ENCODE results near the gene DAPK2. TPM values are rescaled to one million over a fixed set of nuclear protein-coding genes. Genes with fewer than 3 reads are reported as not detected.

DAPK2 gene
- total and polyA plus RNA-seq, 2 experiments from 2014 or later: 5.8 to 7.5 TPM

DNA sequence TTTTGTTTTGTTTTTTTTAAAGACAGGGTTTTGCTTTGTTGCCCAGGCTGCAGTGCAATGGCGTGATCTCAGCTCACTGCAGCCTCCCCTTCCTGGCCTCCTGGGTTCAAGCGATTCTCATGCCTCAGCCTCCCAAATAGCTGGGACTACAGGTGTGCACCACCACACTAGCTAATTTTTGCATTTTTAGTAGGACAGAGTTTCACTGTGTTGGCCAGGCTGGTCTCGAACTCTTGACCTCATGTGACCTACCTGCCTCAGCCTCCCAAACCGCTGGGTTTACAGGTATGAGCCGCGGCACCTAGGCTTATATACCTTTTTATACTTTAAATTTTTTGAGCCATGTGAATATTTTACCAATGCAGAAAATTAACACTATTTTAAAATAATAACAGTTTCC is 155.7 kb downstream of the DAPK2 start:
- Histone ChIP-seq H3K36me3 (ENCODE audit: low read depth) (no peaks in the 10 kb centered on the region), H3K4me1 (ENCODE audit: insufficient read depth) (no peaks in the 10 kb centered on the region), H3K9ac (no peak overlapping the region), H3K9me2 (ENCODE audit: insufficient read depth) (no peaks in the 10 kb centered on the region), H3K4me2 (ENCODE audit: unreplicated experiment) (no peak overlapping the region), H3K79me2 (ENCODE audit: insufficient read depth) (no peaks in the 10 kb centered on the region), H3K4me3 (no peak overlapping the region), H3K27ac (no peak overlapping the region), H3K27me3 (replicated peaks; ENCODE audit: insufficient read depth) (no peaks in the 10 kb centered on the region), H2AFZ (no peak overlapping the region), H4K20me1 (ENCODE audit: insufficient read depth) (no peaks in the 10 kb centered on the region), H3K9me3 (ENCODE audit: low read depth) (no peaks in the 10 kb centered on the region), H3F3A (ENCODE audit: insufficient read depth) (no peaks in the 10 kb centered on the region)
- in situ Hi-C loops (cut with MboI): no loop called here
- no peak for DNase-seq
- 76 to 81% methylated on average over 6 of the region's 6 CpGs for WGBS, 2 experiments (ENCODE audit: low coverage in 1 of 2, low lambda C conversion rate in 2 of 2, missing lambda C conversion rate in 2 of 2)
- TF ChIP-seq EZH2phosphoT487 (IDR thresholded peaks at IDR 0.05; ENCODE audit: insufficient read depth, low read depth): no peak
- TF ChIP-seq EZH2 (IDR thresholded peaks at IDR 0.05; ENCODE audit: insufficient read depth, poor library complexity, severe bottlenecking): no peak

DNA sequence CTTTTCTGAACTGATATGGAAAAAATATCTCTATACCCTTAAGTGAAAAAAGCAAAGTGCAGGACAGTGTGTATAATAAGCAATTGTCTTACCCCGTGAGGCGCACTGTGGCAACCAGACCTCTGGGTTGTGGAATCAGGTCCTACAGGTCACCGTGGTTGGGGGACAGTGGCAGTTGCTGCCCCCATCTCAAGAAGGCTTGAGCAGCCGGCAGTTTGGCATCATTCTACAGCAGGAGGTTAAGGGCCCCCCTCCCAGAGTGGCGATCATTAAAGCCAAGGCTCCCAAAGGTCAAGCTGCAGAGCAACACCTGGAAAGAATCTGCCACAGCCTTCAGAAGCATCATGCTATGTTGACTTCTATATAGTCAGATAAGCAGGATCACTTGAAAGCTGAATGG is 156.5 kb downstream of the DAPK2 start:
- Histone ChIP-seq H3K27ac (no peak overlapping the region), H3K79me2 (ENCODE audit: insufficient read depth) (no peaks in the 10 kb centered on the region), H3K27me3 (replicated peaks; ENCODE audit: insufficient read depth) (no peaks in the 10 kb centered on the region), H3K9me3 (ENCODE audit: low read depth) (no peaks in the 10 kb centered on the region), H3K36me3 (ENCODE audit: low read depth) (no peaks in the 10 kb centered on the region), H2AFZ (no peak overlapping the region), H3K4me1 (ENCODE audit: insufficient read depth) (no peaks in the 10 kb centered on the region), H3K9me2 (ENCODE audit: insufficient read depth) (no peaks in the 10 kb centered on the region), H3K9ac (no peak overlapping the region), H3K4me2 (ENCODE audit: unreplicated experiment) (no peak overlapping the region), H4K20me1 (ENCODE audit: insufficient read depth) (no peaks in the 10 kb centered on the region), H3K4me3 (no peak overlapping the region), H3F3A (ENCODE audit: insufficient read depth) (no peaks in the 10 kb centered on the region)
- 84 to 94% methylated on average over 5 of the region's 5 CpGs for WGBS, 2 experiments (ENCODE audit: low coverage in 1 of 2, low lambda C conversion rate in 2 of 2, missing lambda C conversion rate in 2 of 2)
- in situ Hi-C loops (cut with MboI): no loop called here
- no peak for DNase-seq
- no peak for TF ChIP-seq EZH2 (IDR thresholded peaks at IDR 0.05; ENCODE audit: insufficient read depth, poor library complexity, severe bottlenecking)
- TF ChIP-seq EZH2phosphoT487 (IDR thresholded peaks at IDR 0.05; ENCODE audit: insufficient read depth, low read depth): no peak

DNA sequence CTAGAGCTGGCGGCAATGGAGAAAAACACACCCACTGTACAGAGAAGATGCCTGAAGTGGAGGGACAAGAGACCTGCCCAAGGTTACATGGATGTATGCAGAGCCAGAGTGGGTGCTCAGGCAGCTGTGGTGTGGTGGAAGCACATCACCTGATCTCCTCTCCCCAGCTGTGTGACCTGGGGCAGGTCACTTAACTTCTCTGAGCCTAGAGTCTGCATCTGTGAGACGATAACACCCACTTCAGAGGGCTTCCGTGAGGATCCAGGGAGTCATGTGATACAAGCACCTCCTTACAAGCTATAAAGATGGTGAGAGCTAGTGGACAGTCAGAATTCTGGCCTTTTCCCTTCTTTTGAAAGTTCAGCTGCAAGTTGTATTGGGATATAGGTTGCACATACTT is 157.5 kb downstream of the DAPK2 start:
- in situ Hi-C loops (cut with MboI): no loop called here
- no peak for DNase-seq
- Histone ChIP-seq H3K4me2 (ENCODE audit: unreplicated experiment) (no peak overlapping the region), H3K79me2 (ENCODE audit: insufficient read depth) (no peaks in the 10 kb centered on the region), H4K20me1 (ENCODE audit: insufficient read depth) (no peaks in the 10 kb centered on the region), H3K9me3 (ENCODE audit: low read depth) (no peaks in the 10 kb centered on the region), H3K4me3 (no peak overlapping the region), H3K27me3 (replicated peaks; ENCODE audit: insufficient read depth) (no peaks in the 10 kb centered on the region), H2AFZ (no peak overlapping the region), H3F3A (ENCODE audit: insufficient read depth) (no peaks in the 10 kb centered on the region), H3K4me1 (ENCODE audit: insufficient read depth) (no peaks in the 10 kb centered on the region), H3K9me2 (ENCODE audit: insufficient read depth) (no peaks in the 10 kb centered on the region), H3K36me3 (ENCODE audit: low read depth) (no peaks in the 10 kb centered on the region), H3K9ac (no peak overlapping the region), H3K27ac (no peak overlapping the region)
- no peak for TF ChIP-seq EZH2phosphoT487 (IDR thresholded peaks at IDR 0.05; ENCODE audit: insufficient read depth, low read depth)
- TF ChIP-seq EZH2 (IDR thresholded peaks at IDR 0.05; ENCODE audit: insufficient read depth, poor library complexity, severe bottlenecking): no peak
- 76 to 82% methylated on average over 3 of the region's 3 CpGs for WGBS, 2 experiments (ENCODE audit: low coverage in 1 of 2, low lambda C conversion rate in 2 of 2, missing lambda C conversion rate in 2 of 2)

DNA sequence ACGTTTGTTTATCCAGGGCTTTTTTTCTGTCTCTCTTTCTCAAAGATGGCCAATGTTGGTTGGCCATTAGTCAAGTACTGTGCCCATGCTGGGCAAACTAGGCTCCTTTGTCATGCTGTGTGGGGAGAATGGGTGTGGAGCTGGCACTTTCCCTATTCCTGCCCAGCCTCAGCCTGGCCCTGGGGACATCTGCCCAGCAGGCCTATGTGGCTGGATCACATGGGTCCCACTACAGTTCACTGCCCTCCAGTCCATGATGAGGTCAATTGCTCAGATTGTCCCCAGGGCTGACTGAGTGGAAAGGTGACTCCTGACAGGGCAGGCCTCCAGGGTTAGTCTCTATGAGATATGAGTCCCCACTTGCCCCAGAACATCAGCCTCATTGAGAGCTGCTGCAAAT is 158.1 kb downstream of the DAPK2 start:
- Histone ChIP-seq H3K4me1 (ENCODE audit: insufficient read depth) (no peaks in the 10 kb centered on the region), H3K9ac (no peak overlapping the region), H3K9me2 (ENCODE audit: insufficient read depth) (no peaks in the 10 kb centered on the region), H3F3A (ENCODE audit: insufficient read depth) (no peaks in the 10 kb centered on the region), H3K36me3 (ENCODE audit: low read depth) (no peaks in the 10 kb centered on the region), H3K27me3 (replicated peaks; ENCODE audit: insufficient read depth) (no peaks in the 10 kb centered on the region), H4K20me1 (ENCODE audit: insufficient read depth) (no peaks in the 10 kb centered on the region), H2AFZ (no peak overlapping the region), H3K27ac (no peak overlapping the region), H3K4me3 (no peak overlapping the region), H3K9me3 (ENCODE audit: low read depth) (no peaks in the 10 kb centered on the region), H3K4me2 (ENCODE audit: unreplicated experiment) (no peak overlapping the region), H3K79me2 (ENCODE audit: insufficient read depth) (no peaks in the 10 kb centered on the region)
- TF ChIP-seq EZH2phosphoT487 (IDR thresholded peaks at IDR 0.05; ENCODE audit: insufficient read depth, low read depth) (no peak), EZH2 (IDR thresholded peaks at IDR 0.05; ENCODE audit: insufficient read depth, poor library complexity, severe bottlenecking) (no peak)
- 26 to 44% methylated on average over 1 of the region's 1 CpG for whole genome bisulfite sequencing, 2 experiments (ENCODE audit: low coverage in 1 of 2, low lambda C conversion rate in 2 of 2, missing lambda C conversion rate in 2 of 2)
- in situ Hi-C loops (cut with MboI): no loop called here
- no peak for DNase-seq

DNA sequence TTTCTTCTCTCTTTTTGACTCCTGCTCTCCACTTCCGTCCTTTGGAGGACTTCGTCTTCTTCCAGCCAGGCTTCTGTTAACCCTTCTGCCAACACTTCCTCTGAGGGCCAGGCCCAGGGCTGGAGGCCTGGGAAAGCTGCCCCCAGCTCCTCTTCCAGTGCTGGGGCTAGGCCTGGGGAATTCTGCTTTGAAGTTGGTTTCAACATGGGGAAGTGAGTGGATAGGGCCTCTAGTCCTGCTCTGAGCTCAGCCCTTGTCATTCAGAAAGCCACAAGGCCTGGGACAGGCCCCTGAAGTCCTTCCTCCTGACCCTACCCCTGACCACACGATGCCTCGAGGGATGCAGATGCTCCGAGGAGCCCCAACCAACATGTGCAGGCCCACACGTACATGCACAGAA is 158.7 kb downstream of the DAPK2 start:
- H3K27me3 ChIP-seq (replicated peaks; ENCODE audit: insufficient read depth): no peaks in the 10 kb centered on the region
- H3K9ac ChIP-seq: no peak overlapping the region
- H3K36me3 ChIP-seq (ENCODE audit: low read depth): no peaks in the 10 kb centered on the region
- DNase-seq: no peak
- no peaks in the 10 kb centered on the region for H3K79me2 ChIP-seq (ENCODE audit: insufficient read depth)
- no peak overlapping the region for H3K4me3 ChIP-seq
- H3K27ac ChIP-seq: no peak overlapping the region
- H3K4me1 ChIP-seq (ENCODE audit: insufficient read depth): no peaks in the 10 kb centered on the region
- no peaks in the 10 kb centered on the region for H3F3A ChIP-seq (ENCODE audit: insufficient read depth)
- in situ Hi-C loops (cut with MboI): no loop called here
- H3K4me2 ChIP-seq (ENCODE audit: unreplicated experiment): no peak overlapping the region
- H3K9me3 ChIP-seq (ENCODE audit: low read depth): no peaks in the 10 kb centered on the region
- H2AFZ ChIP-seq: no peak overlapping the region
- no peaks in the 10 kb centered on the region for H4K20me1 ChIP-seq (ENCODE audit: insufficient read depth)
- H3K9me2 ChIP-seq (ENCODE audit: insufficient read depth): no peaks in the 10 kb centered on the region
- WGBS, 2 experiments (ENCODE audit: low coverage in 1 of 2, low lambda C conversion rate in 2 of 2, missing lambda C conversion rate in 2 of 2): 55 to 73% methylated on average over 5 to 6 of the region's 6 CpGs
- TF ChIP-seq EZH2 (IDR thresholded peaks at IDR 0.05; ENCODE audit: insufficient read depth, poor library complexity, severe bottlenecking) (no peak), EZH2phosphoT487 (IDR thresholded peaks at IDR 0.05; ENCODE audit: insufficient read depth, low read depth) (no peak)

Measured in GM23248 (cell line).